HFFc6 (cell line): ENCODE data around the gene MPZL3. TPM values are rescaled to one million over a fixed set of nuclear protein-coding genes. Genes with fewer than 3 reads are reported as not detected.
A peak's percentile ranks its signal among the peaks of the same experiment; 100 is the strongest.

ENCODE experiments used
- DNase-seq: peaks from one replicate; pipeline ENCODE4 v3.0.0-alpha.2; 2018
- H3K27ac Mint-ChIP-seq: 2 replicates; pipeline ENCODE4 v1.8.0; 2020; ENCODE audit warnings: mild to moderate bottlenecking, mixed read lengths
- H3K27me3 Mint-ChIP-seq: 2 replicates; pipeline ENCODE4 v1.8.0; 2021; ENCODE audit warnings: mild to moderate bottlenecking, moderate library complexity, mixed read lengths; ENCODE audit not compliant: insufficient read depth
- H3K36me3 Mint-ChIP-seq: 2 replicates; pipeline ENCODE4 v1.8.0; 2021; ENCODE audit warnings: low read depth, mixed read lengths
- H3K4me1 Mint-ChIP-seq: 2 replicates; pipeline ENCODE4 v1.8.0; 2020; ENCODE audit warnings: low read depth, mixed read lengths
- H3K4me3 Mint-ChIP-seq: 2 replicates; pipeline ENCODE4 v1.8.0; 2020; ENCODE audit warnings: mild to moderate bottlenecking, moderate library complexity, mixed read lengths
- H3K9me3 Mint-ChIP-seq: 2 replicates; pipeline ENCODE4 v1.8.0; 2020; ENCODE audit warnings: mild to moderate bottlenecking, mixed read lengths
- total RNA-seq, 6 experiments: library from RNA; stranded (reverse); fragmentation: NEBNext Ultra II Directional; extraction: Animal tissue kit (Norgen Biotek cat#: 25700); gene quantifications; 2 replicates in 1 of 6; 3 replicates in 5 of 6; pipeline ENCODE4 v1.2.3, GENCODE V29; 2021
- TF ChIP-seq, protein P1 (sequence below): fragments of 200-600 bp; sonication (generic); IDR thresholded peaks from 2 replicates; pipeline ENCODE4 v1.5.0; 2021; ENCODE audit warnings: antibody characterized with exemption, mild to moderate bottlenecking

MPZL3 gene
- total RNA-seq, 6 experiments from 2014 or later = 0.21 to 0.33 TPM; not detected in 4

- TF ChIP-seq, protein P1, sequence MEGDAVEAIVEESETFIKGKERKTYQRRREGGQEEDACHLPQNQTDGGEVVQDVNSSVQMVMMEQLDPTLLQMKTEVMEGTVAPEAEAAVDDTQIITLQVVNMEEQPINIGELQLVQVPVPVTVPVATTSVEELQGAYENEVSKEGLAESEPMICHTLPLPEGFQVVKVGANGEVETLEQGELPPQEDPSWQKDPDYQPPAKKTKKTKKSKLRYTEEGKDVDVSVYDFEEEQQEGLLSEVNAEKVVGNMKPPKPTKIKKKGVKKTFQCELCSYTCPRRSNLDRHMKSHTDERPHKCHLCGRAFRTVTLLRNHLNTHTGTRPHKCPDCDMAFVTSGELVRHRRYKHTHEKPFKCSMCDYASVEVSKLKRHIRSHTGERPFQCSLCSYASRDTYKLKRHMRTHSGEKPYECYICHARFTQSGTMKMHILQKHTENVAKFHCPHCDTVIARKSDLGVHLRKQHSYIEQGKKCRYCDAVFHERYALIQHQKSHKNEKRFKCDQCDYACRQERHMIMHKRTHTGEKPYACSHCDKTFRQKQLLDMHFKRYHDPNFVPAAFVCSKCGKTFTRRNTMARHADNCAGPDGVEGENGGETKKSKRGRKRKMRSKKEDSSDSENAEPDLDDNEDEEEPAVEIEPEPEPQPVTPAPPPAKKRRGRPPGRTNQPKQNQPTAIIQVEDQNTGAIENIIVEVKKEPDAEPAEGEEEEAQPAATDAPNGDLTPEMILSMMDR = no peak
- peaks cover 17% of the 10 kb centered on the region for H3K27me3 Mint-ChIP-seq
- H3K9me3 Mint-ChIP-seq = no peaks in the 10 kb centered on the region
- no peak overlapping the region for H3K4me3 Mint-ChIP-seq
- no peak overlapping the region for H3K27ac Mint-ChIP-seq
- no peaks in the 10 kb centered on the region for H3K36me3 Mint-ChIP-seq
- peaks cover 5% of the 10 kb centered on the region for H3K4me1 Mint-ChIP-seq
- peak; percentile 16 for DNase-seq
Measured at GRCh38 chr11:118226296-118226695, 25.9 kb downstream of the MPZL3 start.

DNA sequence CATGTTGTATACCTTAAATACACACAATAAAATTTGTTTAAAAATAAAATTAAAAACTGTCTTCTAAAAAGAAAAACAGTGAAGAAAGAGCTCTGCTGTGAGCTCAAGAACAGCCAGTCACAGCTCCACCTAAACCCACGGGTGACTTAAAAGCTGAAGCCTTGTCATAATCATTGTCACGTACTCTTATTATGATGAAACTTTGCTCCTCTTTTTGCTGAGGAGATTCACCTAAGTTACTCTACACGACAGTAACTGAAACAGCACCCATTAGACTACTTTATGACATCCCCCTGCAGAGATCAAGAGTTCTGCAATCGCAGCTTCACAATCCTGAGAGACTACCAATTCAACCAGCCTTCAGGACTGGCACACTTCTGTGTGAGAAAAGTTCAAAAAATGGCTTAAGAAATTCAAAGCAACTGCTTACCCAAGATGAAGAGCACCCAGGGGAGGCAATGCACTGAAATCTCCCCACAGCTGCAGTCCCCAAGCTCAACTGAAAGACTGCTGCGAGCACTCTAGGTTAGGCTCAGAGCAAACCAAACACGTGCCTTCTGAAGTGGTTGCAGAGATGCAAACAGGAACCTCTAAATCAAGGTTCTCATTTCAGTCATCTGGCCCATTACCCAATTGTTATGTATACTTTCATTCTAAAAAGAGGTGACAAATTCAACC is 27.5 kb downstream of the MPZL3 start, which contains the start of gene JAML:
JAML (minus strand) TSS at position 501 of the 678 bp plus-strand sequence. CDS start 10,145 bp downstream, outside the sequence.
- Mint-ChIP-seq H3K4me3 (no peak within 1 kb of the TSS), H3K27me3 (peaks cover 22% of the 10 kb centered on the region), H3K27ac (no peak within 1 kb of the TSS), H3K4me1 (peaks cover 5% of the 10 kb centered on the region), H3K9me3 (no peaks in the 10 kb centered on the region), H3K36me3 (no peaks in the 10 kb centered on the region)
- TF ChIP-seq, protein P1 = no peak
- DNase-seq = no peak

- no peaks in the 10 kb centered on the region for H3K36me3 Mint-ChIP-seq
- no peak overlapping the region for H3K27ac Mint-ChIP-seq
- DNase-seq = no peak
- no peak overlapping the region for H3K4me3 Mint-ChIP-seq
- H3K27me3 Mint-ChIP-seq = peaks cover 22% of the 10 kb centered on the region
- H3K9me3 Mint-ChIP-seq = no peaks in the 10 kb centered on the region
- peaks cover under 1% of the 10 kb centered on the region; the same call in 1 of the 2 replicates for H3K4me1 Mint-ChIP-seq
- TF ChIP-seq, protein P1 = no peak
Measured at GRCh38 chr11:118223992-118224391, 28.2 kb downstream of the MPZL3 start.

DNA sequence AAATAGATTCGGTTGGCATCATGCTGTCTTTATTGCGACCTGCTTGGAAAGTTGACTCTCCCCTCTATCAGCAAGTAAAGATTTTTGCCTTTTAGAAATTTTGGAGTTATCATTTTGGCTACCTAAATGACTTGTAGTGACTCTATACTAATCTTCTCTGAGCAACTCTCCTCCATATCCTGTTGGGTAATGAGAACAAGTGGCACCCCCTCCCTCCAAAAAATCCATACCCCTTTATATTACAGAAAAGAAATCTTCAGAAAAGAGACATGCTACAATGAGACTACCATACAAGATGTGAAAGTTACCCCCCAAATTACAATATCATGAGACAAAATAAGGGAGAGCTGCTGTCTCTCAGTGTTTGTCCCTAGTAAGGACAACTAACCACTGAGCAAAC is 28.6 kb downstream of the MPZL3 start:
- H3K27me3 Mint-ChIP-seq = peaks cover 22% of the 10 kb centered on the region
- H3K4me1 Mint-ChIP-seq = no peaks in the 10 kb centered on the region
- no peaks in the 10 kb centered on the region for H3K9me3 Mint-ChIP-seq
- TF ChIP-seq, protein P1 = no peak
- DNase-seq = no peak
- H3K4me3 Mint-ChIP-seq = no peak overlapping the region
- H3K36me3 Mint-ChIP-seq = no peaks in the 10 kb centered on the region
- H3K27ac Mint-ChIP-seq = no peak overlapping the region

- Mint-ChIP-seq H3K27me3 (peaks cover 31% of the 10 kb centered on the region), H3K36me3 (no peaks in the 10 kb centered on the region), H3K4me1 (no peaks in the 10 kb centered on the region), H3K4me3 (no peak overlapping the region), H3K9me3 (no peaks in the 10 kb centered on the region), H3K27ac (no peak overlapping the region)
- DNase-seq = no peak
- TF ChIP-seq, protein P1 = no peak
Measured at GRCh38 chr11:118222437-118222836, 29.7 kb downstream of the MPZL3 start.
